K562 treated with DMSO at 1 percent for 48 hours (cell line): ENCODE measurements around the gene LSM12. TPM values are rescaled to one million over a fixed set of nuclear protein-coding genes. Genes with fewer than 3 reads are reported as not detected.

ENCODE experiments used
- total RNA-seq: library from RNA; unstranded; fragments of 300-600 nt; gene quantifications from 2 replicates; pipeline ENCODE4 v1.2.3, GENCODE V29; 2022; ENCODE audit warnings: low replicate concordance; ENCODE audit errors: extremely low read depth

The LSM12 gene
- not detected in 2 replicates for total RNA-seq

GRCh38 chr17:44066204-44066930 is at the start of gene LSM12:
Gene LSM12 (minus strand): TSS chr17:44066671. CDS start chr17:44066587, 84 bp downstream.

GRCh38 chr17:44070455-44071197 is 4.2 kb upstream of the LSM12 start, which contains the start of gene G6PC3:
Gene G6PC3 (plus strand): TSS chr17:44070735. CDS start chr17:44070966, 231 bp downstream.

GRCh38 chr17:44014437-44015172 is 51.9 kb downstream of the LSM12 start, which contains the start of gene TMEM101:
Gene TMEM101 (minus strand): TSS chr17:44014963. CDS start chr17:44014952, 11 bp downstream.

GRCh38 chr17:44004077-44004760 is 62.3 kb downstream of the LSM12 start, which contains the start of gene NAGS:
Gene NAGS (plus strand): TSS chr17:44004622. CDS start chr17:44004664, 42 bp downstream.

Other genes with a start within 250 kb of the LSM12 start
- gene MPP3, start 233.5 kb downstream of the LSM12 start, total RNA-seq, result not detected in 2 replicates
- gene CD300LG, start 219.5 kb downstream of the LSM12 start, total RNA-seq, result not detected in 2 replicates
- gene MPP2, start 159.1 kb downstream of the LSM12 start, total RNA-seq, result not detected in 2 replicates
- gene PPY, start 124.2 kb downstream of the LSM12 start, total RNA-seq, result not detected in 2 replicates
- gene PYY, start 112.7 kb downstream of the LSM12 start, total RNA-seq, result not detected in 2 replicates
- gene NAGS, start 62.0 kb downstream of the LSM12 start, total RNA-seq, result not detected in 2 replicates
- gene TMEM101, start 51.7 kb downstream of the LSM12 start, total RNA-seq, result not detected in 2 replicates
- gene G6PC3, start 4.1 kb upstream of the LSM12 start, total RNA-seq, result not detected in 2 replicates
- gene HDAC5, start 57.0 kb upstream of the LSM12 start, total RNA-seq, result 133 TPM in 1 of 2 replicates, not detected in the other
- not detected in 2 replicates for gene HROB, start 75.3 kb upstream of the LSM12 start, total RNA-seq
- not detected in 2 replicates for gene ASB16, start 104.0 kb upstream of the LSM12 start, total RNA-seq
- not detected in 2 replicates for gene TMUB2, start 120.3 kb upstream of the LSM12 start, total RNA-seq
- gene ATXN7L3, start 133.2 kb upstream of the LSM12 start, total RNA-seq, result not detected in 2 replicates
- 102 TPM in 1 of 2 replicates, not detected in the other for gene UBTF, start 153.0 kb upstream of the LSM12 start, total RNA-seq
- not detected in 2 replicates for gene SLC4A1, start 201.5 kb upstream of the LSM12 start, total RNA-seq
- gene RUNDC3A, start 241.9 kb upstream of the LSM12 start, total RNA-seq, result not detected in 2 replicates